NCI-H82 (cell line): ENCODE results near the gene NUDT2.
A peak's percentile ranks its signal among the peaks of the same experiment; 100 is the strongest.
"Not testable (repeated sequence)": the region's sequence is repeated elsewhere in the genome, so short reads cannot be mapped to it uniquely, and the experiment has no call there.

Experiments
- DNase-seq: peaks from one replicate; lab custom pipeline; 2025; lab: John Stamatoyannopoulos, UW

The NUDT2 gene

GRCh38 chr9:34335376-34335775 lies 6.0 kb downstream of the NUDT2 start:
- no peak for DNase-seq

DNA sequence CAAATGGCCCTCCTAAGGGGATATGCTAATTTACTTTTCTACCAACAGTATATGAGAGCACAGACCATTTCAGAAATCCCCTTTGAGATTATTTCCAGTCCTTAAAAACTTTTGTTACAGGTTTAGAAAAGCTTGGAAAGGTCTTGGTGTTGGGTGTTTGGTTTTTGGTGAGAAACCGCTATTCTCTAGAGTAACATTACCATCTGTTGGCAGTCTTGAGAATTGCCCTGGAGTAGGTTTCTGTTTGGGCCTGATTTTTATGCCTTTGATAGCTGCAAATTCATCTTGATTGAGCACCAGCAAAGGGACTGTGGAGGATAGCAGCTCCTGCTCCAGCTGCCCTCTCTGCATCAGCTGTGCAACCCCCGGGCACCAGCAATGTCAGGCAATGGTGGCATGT lies 8.0 kb downstream of the NUDT2 start:
- no peak for DNase-seq

GRCh38 chr9:34338079-34338478 lies 8.7 kb downstream of the NUDT2 start:
- not testable (repeated sequence) for DNase-seq

GRCh38 chr9:34338665-34339385 lies 9.5 kb downstream of the NUDT2 start:
- DNase-seq, result no peak

DNA sequence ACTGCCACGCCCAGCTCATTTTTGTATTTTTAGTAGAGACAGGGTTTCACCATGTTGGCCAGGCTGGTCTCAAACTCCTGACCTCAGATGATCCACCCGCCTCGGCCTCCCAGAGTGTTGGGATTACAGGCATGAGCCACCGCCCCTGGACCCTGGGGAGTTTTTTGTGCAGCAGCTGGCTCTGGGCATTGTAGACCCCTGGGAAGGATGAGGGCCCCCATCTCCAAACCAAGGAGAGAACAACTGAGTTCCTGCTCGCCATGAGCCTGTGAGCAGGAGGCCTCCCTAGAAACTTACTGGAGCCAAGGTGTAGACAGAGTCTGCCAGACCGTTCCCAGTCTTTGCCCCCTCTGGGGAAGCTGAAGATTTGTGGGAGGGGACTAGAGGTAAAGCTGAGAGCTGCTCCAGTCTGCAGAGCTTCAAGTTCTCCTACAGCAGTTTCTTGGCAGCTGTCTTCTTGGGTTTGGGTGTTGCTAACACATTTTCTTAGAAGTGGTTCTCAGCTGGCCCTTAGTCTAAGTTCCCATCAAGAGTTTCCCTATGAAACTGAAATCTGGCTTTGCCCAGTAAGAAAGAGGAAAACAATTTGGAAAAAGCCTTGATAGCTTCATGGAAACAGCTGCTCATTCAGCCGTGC lies 12.4 kb downstream of the NUDT2 start:
- DNase-seq, result no peak

DNA sequence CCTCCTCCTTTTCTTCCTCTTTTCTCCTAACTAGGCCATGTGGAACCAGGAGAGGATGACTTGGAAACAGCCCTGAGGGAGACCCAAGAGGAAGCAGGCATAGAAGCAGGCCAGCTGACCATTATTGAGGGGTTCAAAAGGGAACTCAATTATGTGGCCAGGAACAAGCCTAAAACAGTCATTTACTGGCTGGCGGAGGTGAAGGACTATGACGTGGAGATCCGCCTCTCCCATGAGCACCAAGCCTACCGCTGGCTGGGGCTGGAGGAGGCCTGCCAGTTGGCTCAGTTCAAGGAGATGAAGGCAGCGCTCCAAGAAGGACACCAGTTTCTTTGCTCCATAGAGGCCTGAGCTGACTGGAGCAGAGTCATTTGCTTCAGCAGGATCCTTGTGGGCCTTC lies 13.7 kb downstream of the NUDT2 start:
- DNase-seq, result no peak

- DNase-seq, result no peak
Measured at GRCh38 chr9:34343605-34344004, 14.2 kb downstream of the NUDT2 start.

DNA sequence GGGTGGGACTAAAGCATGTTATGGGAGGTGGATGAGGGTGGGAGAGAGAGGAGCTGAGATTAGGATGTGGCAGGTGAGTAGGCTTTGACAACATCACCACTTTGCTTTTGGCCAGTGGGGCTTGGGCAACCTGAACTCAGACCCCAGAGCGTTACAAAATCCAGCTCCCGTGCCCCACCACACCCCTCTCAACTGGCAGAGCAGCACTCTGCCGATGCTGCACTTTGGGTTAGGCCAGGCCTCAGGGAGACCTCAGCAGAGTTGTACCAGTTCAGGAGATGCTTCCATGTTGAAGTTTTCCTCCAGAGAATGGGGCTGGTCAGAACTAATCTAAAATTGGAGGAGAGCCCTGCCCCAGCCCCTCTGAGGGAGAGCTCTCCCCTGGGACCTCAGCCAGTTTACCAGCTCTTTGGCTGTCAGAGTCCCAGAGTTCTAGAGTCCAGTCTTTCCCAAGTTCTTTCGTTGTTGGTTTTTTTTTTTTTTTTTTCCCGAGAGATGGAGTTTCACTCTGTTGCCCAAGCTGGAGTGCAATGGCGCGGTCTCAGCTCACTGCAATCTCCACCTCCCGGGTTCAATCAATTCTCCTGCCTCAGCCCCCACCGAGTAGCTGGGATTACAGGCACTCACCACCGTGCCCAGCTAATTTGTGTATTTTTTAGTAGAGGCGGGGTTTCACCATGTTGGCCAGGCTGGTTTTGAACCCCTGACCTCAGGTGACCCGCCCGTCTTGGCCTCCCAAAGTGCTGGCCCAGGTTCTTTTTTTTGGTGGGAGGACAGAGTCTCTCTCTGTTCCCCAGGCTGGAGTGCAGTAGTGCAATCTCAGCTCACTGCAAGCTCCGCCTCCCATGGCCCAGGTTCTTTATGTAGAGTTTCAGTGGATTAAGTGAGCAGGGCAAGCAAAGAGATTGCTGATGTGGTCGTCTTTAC lies 17.8 kb downstream of the NUDT2 start:
- DNase-seq, result peak; percentile 52

DNA sequence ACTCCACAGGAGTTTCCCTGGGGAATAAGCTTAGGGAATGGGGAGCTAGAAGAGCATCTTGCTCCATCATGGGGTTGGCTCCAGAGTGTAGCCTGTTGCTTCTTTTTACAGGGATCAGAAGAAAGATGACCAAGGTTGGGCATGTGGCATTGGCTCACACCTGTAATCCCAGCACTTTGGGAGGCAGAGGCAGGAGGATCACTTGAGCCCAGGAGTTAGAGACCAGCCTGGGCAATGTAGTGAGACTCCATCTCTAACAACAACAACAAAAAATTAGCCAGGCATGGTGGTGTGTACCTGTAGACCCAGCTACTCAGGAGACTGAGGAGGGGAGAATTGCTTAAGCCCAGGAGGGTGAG lies 18.4 kb downstream of the NUDT2 start:
- no peak for DNase-seq

DNA sequence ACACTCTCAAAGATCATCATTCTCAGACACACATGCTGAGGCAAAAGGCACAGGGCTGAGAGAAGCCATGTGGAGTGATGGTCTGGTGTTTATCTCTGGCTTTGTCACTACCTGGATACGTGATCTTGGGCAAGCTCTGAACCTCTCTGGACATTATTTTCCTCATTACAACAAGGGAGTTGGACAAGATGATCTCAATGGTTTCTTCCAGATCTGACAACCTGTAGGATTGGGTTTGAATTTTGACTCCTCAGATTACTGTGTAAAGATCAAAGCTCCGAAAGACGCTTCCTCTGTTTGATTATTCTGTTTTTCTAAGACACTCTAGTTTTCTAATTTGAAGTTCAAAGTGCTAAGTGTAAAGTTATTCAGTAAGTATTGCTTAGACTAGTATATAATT lies 20.0 kb downstream of the NUDT2 start:
- DNase-seq, result no peak

DNA sequence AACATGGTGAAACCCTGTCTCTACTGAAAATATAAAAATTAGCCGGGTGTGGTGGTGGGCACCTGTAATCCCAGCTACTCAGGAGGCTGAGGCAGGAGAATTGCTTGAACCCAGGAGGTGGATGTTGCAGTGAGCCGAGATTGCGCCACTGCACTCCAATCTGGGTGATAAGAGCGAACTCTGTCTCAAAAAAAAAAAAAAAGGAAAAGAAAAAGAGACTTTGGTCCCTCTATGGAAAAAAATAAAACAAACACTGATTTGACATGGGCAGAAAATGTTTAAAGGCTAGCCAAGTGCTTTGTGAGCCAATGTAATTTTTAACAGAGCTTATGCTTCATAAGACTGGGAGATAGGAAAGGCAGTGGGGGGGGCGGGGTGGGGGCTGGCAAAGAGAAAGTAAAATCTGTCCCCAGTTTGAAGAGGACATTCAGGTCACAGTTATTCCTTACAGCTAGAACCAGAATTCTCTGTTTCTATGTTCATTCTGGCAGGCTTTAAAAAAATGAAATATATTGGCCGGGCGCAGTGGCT lies 22.8 kb downstream of the NUDT2 start:
- DNase-seq, result not testable (repeated sequence)

GRCh38 chr9:34352957-34353356 lies 23.6 kb downstream of the NUDT2 start:
- DNase-seq, result not testable (repeated sequence)

GRCh38 chr9:34362614-34363214 lies 33.3 kb downstream of the NUDT2 start:
- DNase-seq, result no peak

GRCh38 chr9:34363619-34364351 lies 34.4 kb downstream of the NUDT2 start:
- peak; percentile 84 for DNase-seq

GRCh38 chr9:34365282-34365681 lies 35.9 kb downstream of the NUDT2 start:
- DNase-seq, result no peak

DNA sequence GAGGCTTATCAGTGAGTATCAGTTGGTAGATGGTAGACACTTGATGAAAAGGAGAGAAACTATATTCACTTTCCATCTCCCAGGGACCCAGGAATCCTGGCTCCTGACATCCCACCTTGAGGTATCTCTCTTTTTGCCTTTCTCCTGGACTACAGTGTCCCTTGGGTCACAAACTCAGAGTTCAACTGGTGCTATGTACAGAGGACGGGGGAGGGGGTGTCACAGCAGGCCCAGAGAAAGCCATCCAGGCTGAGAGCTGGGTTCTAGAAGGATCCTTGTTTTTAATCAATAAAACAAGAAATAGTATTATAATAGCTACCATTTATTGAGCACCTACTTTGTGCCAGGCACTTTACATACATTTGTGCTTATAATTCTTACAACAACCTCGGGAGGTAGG lies 37.0 kb downstream of the NUDT2 start:
- DNase-seq, result no peak

DNA sequence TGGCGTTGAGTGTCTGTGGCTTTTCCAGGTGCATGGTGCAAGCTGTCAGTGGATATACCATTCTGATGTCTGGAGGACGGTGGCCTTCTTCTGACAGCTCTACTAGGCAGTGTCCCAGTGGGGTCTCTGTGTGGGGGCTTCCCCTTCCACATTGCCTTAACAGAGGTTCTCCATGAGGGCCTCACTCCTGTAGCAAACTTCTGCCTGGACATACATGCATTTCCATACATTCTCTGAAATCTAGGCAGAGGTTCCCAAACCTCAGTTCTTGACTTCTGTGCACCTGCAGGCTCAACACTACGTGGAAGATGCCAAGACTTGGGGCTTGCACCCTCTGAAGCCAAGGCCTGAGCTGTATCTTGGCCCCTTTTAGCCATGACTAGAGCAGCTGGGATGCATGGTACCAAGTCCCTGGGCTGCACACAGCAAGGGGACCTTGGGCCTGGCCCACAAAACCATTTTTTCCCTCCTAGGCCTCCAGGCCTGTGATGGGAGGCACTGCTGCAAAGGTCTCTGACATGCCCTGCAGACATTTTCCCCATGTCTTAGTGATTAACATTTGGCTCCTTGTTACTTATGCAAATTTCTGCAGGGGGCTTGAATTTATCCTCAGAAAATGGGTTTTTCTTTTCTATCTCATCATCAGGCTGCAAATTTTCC lies 38.5 kb downstream of the NUDT2 start:
- not testable (repeated sequence) for DNase-seq

DNA sequence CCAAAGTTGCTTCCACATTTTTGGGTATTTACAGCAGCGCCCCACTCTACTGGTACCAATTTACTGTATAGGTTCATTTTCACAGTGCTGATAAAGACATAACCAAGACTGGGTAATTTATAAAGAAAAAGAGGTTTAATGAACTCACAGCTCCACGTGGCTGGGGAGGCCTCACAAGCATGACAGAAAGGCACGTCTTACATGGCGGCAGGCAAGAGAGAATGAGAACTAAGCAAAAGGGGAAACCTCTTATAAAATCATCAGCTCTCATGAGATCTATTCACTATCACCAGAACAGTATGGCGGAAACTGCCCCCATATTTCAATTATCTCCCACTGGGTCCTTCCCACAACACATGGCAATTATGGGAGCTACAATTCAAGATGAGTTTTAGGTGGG lies 39.4 kb downstream of the NUDT2 start:
- DNase-seq, result not testable (repeated sequence)

DNA sequence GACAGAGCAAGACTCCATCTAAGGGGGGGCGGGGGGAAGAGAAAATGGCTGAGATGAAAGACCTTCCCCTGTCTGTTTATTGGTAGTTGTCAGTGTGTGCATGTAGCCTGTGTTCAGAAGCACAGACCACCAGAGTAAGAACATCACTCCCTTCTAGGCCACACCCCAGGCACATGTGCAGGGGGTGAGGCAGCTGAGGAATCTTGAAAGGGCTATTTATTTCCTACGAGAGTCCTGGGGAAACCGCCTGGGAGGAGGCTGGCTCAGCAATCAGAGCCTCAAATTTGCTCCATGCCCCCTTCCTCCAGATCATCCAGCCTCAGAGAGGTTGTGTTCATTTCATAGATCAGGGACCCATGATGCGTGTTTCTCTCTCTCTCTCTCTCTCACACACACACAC lies 40.3 kb downstream of the NUDT2 start:
- DNase-seq, result no peak

DNA sequence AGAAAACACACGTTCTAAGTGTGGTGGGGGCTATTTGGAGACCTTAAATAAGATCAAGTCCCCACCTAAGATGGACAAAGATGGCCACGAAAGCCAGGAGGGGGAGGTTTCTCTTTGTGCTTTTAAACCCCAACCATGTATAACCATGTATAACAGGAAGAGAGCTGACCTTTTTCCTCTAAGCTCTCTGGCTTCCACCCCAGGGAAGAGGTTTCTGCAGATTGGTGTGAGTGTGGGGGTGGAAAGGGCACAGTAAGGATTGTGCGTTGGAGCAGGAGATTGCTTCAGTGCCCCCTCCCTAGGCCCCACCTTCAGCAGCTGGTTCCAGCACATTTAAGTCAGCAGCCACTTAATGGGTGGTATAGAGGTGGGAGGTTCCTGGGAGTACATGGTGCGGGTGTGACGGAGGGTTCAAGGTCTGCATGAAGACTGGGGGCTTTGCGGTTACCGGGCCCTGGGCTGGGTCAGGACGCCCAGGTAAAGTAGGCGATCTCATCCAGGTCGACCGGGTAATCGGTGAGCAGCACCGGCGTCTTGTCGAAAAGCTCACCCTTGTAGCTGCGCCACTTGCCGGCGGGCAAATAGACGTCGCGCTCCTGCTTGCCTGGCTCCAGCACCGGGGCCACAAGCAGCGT lies 41.1 kb downstream of the NUDT2 start:
- DNase-seq, result no peak
